Esophagus muscularis mucosa (tissue), 4 donors: ENCODE data around the gene TTC6. TPM values are rescaled to one million over a fixed set of nuclear protein-coding genes. Genes with fewer than 3 reads are reported as not detected.

Experiments used
- DNase-seq: peaks from one replicate; pipeline ENCODE4 v3.0.0-alpha.2; 2017; ENCODE audit errors: extremely low spot score
- H3K27ac ChIP-seq, 4 donors: fragments of 200-600 bp; sonication (generic); replicated peaks in 1 of 4; 1 replicate in 3 of 4; 2 replicates in 1 of 4; pipeline ENCODE4 v1.5.1; 2016 to 2019; ENCODE audit warnings: mild to moderate bottlenecking in 1 of 4
- H3K27me3 ChIP-seq, 4 donors: fragments of 200-600 bp; sonication (generic); one replicate each; pipeline versions ENCODE4 v1.5.1 to v1.6.0; 2016 to 2019
- H3K36me3 ChIP-seq, 4 donors: fragments of 200-600 bp; sonication (generic); one replicate each; pipeline ENCODE4 v1.5.1; 2016 to 2019
- H3K4me1 ChIP-seq, 4 donors: fragments of 200-600 bp; sonication (generic); one replicate each; pipeline ENCODE4 v1.5.1; 2016 to 2019
- H3K4me3 ChIP-seq, 4 donors: fragments of 200-600 bp; sonication (generic); 1 replicate in 2 of 4; 2 replicates in 2 of 4; pipeline ENCODE4 v1.5.1; 2016 to 2019; ENCODE audit warnings: mild to moderate bottlenecking in 4 of 4, moderate library complexity in 1 of 4
- H3K9me3 ChIP-seq, 4 donors: fragments of 200-600 bp; sonication (generic); 1 replicate in 3 of 4; 2 replicates in 1 of 4; pipeline ENCODE4 v1.5.1; 2016 to 2019
- CTCF ChIP-seq, 3 experiments: fragments of 200-600 bp in 2 of 3; fragments of 450-650 bp in 1 of 3; sonication (generic) in 2 of 3; IDR thresholded peaks; one replicate each; pipeline ENCODE4 v1.5.1; 2017 to 2019; ENCODE audit warnings: antibody characterized with exemption in 3 of 3, mild to moderate bottlenecking in 2 of 3, moderate library complexity in 1 of 3
- EP300 ChIP-seq: sonication (generic); formaldehyde crosslinking; IDR thresholded peaks from one replicate; pipeline ENCODE4 v1.6.1; 2017; ENCODE audit warnings: antibody characterized with exemption
- POLR2A ChIP-seq: fragments of 450-650 bp; IDR thresholded peaks from one replicate; pipeline ENCODE4 v1.6.1; 2017; ENCODE audit warnings: antibody characterized with exemption, moderate library complexity, mild to moderate bottlenecking, low read depth
- POLR2AphosphoS5 ChIP-seq, 2 donors: sonication (generic); formaldehyde crosslinking; IDR thresholded peaks; one replicate each; pipeline ENCODE4 v1.6.1; 2017; ENCODE audit warnings: antibody characterized with exemption in 2 of 2
- WGBS: methylation state at CpG from one replicate; pipeline ENCODE4 v1.1.5; 2018; 5-methylcytosine and 5-hydroxymethylcytosine counted together
- intact Hi-C: fragments of 100-400 bp; cut with DNase I; formaldehyde crosslinking; loops from one replicate; pipeline ENCODE4 v1.15.1; 2023
- total RNA-seq, 4 donors: library from RNA; depleted of rRNA; stranded (reverse); fragments of >200 nt; gene quantifications; one replicate each; pipeline versions ENCODE4 v1.1.0 to v1.2.1, GENCODE V29; 2016

TTC6 gene
- total RNA-seq, 4 donors from 2014 or later = not detected

DNA sequence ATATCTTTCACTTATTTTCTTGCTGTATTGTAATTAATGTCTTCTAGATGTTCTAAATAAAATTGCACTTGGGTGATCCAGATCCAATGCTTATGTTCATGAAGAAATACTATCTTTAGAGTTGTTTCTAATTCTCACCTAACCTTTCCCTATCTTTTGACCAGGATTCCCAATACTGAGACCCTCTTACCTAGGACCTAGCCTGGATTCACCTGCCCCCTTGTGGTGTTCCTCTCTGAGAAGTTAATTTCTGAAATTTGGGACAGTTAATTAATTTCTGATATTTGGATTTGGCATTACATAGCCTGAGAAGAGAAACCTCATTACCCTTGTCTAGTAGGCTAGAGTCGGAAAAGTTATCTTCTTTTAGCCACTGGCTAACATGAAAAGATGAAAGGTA is 29.9 kb upstream of the TTC6 start:
- H3K9me3 ChIP-seq = no peaks in the 10 kb centered on the region
- no peaks in the 10 kb centered on the region for H3K36me3 ChIP-seq
- TF ChIP-seq POLR2A = no peak
- TF ChIP-seq EP300 = no peak
- TF ChIP-seq POLR2AphosphoS5 (IDR thresholded peaks at IDR 0.05) = no peak
- no peak for TF ChIP-seq CTCF (IDR thresholded peaks at IDR 0.05)
- H3K4me3 ChIP-seq = no peak overlapping the region
- WGBS = 70% methylated on average over 1 of the region's 1 CpG
- H3K4me1 ChIP-seq = no peaks in the 10 kb centered on the region
- no peaks in the 10 kb centered on the region for H3K27me3 ChIP-seq
- DNase-seq = no peak
- H3K27ac ChIP-seq = no peak overlapping the region
- intact Hi-C loops = no loop called here

DNA sequence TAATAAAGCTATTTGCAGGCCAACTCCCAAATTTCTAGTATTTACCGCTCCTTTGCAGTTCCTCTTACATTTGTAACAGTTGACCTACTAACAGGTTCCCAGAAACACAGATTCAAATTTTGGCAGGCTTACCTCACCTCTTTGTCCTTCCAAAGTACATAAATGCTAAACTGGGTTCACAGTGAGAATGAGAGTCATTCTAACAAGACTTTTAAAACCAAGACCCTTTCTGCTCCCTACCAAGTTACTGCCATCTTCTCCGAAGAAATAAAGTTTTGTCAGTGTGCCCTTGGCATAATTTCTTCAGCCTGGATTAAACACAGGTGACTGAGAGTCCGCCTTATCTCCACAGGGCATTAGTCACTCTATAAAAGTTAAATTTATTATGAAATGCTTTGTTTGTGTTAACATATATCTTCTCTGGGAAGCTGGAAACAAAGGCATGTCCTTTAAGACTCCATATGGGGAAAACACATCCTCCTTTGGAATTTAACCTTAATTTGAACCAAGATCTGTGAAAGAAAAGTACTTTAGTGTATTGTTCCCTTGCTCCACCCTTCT is 28.5 kb upstream of the TTC6 start:
- Histone ChIP-seq H3K4me3 (no peak overlapping the region), H3K9me3 (no peaks in the 10 kb centered on the region), H3K27me3 (peaks cover 0 to 3% (median 0%) of the 10 kb centered on the region in 4 donors), H3K36me3 (no peaks in the 10 kb centered on the region), H3K27ac (no peak overlapping the region), H3K4me1 (no peaks in the 10 kb centered on the region)
- WGBS = 38% methylated on average over 3 of the region's 3 CpGs
- TF ChIP-seq POLR2A = no peak
- no peak for TF ChIP-seq POLR2AphosphoS5 (IDR thresholded peaks at IDR 0.05)
- no peak for TF ChIP-seq EP300
- no peak for TF ChIP-seq CTCF (IDR thresholded peaks at IDR 0.05)
- intact Hi-C loops = no loop called here
- no peak for DNase-seq

GRCh38 chr14:37569729-37570128 is 25.7 kb upstream of the TTC6 start:
- Histone ChIP-seq H3K4me3 (no peak overlapping the region), H3K4me1 (no peaks in the 10 kb centered on the region), H3K27ac (no peak overlapping the region), H3K27me3 (peaks cover 0 to 5% (median 0%) of the 10 kb centered on the region in 4 donors), H3K9me3 (no peaks in the 10 kb centered on the region), H3K36me3 (no peaks in the 10 kb centered on the region)
- no peak for DNase-seq
- TF ChIP-seq POLR2AphosphoS5 (IDR thresholded peaks at IDR 0.05) (no peak), CTCF (IDR thresholded peaks at IDR 0.05) (no peak), EP300 (no peak), POLR2A (no peak)
- intact Hi-C loops = no loop called here
- 91% methylated on average over 7 of the region's 7 CpGs for WGBS

DNA sequence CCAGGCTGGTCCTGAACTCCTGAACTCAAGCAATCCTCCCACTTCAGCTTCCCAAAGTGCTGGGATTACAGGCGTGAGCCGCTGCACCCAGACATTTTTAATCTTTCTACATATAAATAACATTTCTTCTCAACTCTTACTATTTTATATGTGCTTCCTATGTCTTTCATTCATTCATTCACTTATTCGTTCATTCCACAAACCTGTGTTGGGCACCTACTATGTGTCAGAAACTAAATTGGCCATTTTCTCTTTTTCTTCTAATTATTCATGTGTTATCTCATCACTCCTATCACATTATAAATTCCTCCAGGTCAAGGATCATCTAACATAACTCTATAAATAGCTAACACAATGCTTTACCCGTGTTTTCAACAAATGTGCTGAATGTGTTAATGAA is 24.0 kb upstream of the TTC6 start:
- H3K27me3 ChIP-seq = peaks cover 0 to 14% (median 0%) of the 10 kb centered on the region in 4 donors
- H3K4me1 ChIP-seq = no peaks in the 10 kb centered on the region
- no peaks in the 10 kb centered on the region for H3K36me3 ChIP-seq
- WGBS = 91% methylated on average over 4 of the region's 4 CpGs
- no peak for DNase-seq
- intact Hi-C loops = no loop called here
- TF ChIP-seq POLR2AphosphoS5 (IDR thresholded peaks at IDR 0.05) = no peak
- no peak for TF ChIP-seq EP300
- no peak for TF ChIP-seq CTCF (IDR thresholded peaks at IDR 0.05)
- TF ChIP-seq POLR2A = no peak
- H3K9me3 ChIP-seq = no peaks in the 10 kb centered on the region
- no peak overlapping the region for H3K27ac ChIP-seq
- no peak overlapping the region for H3K4me3 ChIP-seq

- H3K4me3 ChIP-seq = no peak overlapping the region
- H3K9me3 ChIP-seq = no peaks in the 10 kb centered on the region
- H3K36me3 ChIP-seq = no peaks in the 10 kb centered on the region
- TF ChIP-seq POLR2A = no peak
- no peak for TF ChIP-seq POLR2AphosphoS5 (IDR thresholded peaks at IDR 0.05)
- no peak for TF ChIP-seq EP300
- TF ChIP-seq CTCF (IDR thresholded peaks at IDR 0.05) = no peak
- intact Hi-C loops = no loop called here
- no peak overlapping the region for H3K27ac ChIP-seq
- WGBS = 81% methylated on average over 2 of the region's 2 CpGs
- H3K4me1 ChIP-seq = no peaks in the 10 kb centered on the region
- H3K27me3 ChIP-seq = peaks cover 0 to 14% (median 0%) of the 10 kb centered on the region in 4 donors
- no peak for DNase-seq
Measured at GRCh38 chr14:37573356-37573755, 22.1 kb upstream of the TTC6 start.
